Activated CD4-positive, CD25-positive, alpha-beta regulatory T cell treated with anti-CD3 and anti-CD28 coated beads, Interleukin-2, amount 50 U/mL, for 24 hours (primary cell): Measurements from ENCODE around the gene NFKBIA.
"Not testable (repeated sequence)": the region's sequence is repeated elsewhere in the genome, so short reads cannot be mapped to it uniquely, and the experiment has no call there.

Source experiments
- ATAC-seq, 2 donors: fragments of 150-1000 bp; cut with Tn5 transposase; one replicate each; pipeline ENCODE4 v1.10.0; 2021; ENCODE audit warnings: mild to moderate bottlenecking in 1 of 2, moderate library complexity in 1 of 2

Gene NFKBIA

GRCh38 chr14:35408026-35408425, 3.5 kb upstream of the NFKBIA start:
- no peak for ATAC-seq

- ATAC-seq: no peak
These were observed 2.7 kb upstream of the NFKBIA start for GRCh38 chr14:35407306-35407630.

DNA sequence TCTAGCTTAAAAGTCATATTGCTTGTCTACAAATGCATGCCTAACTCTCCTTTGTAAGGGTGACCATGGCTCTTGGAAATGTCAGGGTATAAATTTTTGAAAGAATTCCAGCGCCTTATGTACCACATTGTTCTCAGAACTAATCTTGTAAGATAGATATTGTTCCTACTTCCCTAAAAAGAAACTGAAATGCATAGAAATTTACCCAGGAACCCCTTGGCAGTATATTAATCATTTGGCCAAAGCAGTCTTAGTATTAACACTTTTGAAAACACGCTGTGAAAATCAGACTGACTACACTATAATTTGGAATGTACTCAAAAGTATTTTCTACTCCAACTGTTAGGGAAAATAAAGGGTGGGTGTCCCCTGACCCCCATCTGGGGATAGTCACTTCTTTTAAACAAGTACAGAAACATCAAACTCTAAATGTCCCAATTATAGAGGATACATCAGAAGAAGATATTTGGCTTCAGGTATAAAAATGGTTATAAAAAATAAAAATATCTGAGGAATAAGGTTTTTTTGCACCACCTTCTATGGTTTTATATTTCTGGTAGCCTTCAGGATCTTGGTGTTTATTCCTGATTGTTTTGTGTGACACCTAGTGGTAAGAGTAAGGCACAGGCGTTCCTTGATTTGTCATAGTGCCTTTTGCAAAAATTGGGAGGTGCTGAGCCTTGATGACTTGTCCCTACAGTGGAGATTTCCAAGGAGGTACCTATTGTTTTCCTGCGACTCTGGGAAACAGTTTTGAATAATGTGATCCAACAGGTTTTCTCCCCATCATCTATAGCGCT, 2.2 kb upstream of the NFKBIA start:
- no peak for ATAC-seq

GRCh38 chr14:35406090-35406489, 1.5 kb upstream of the NFKBIA start:
- no peak for ATAC-seq

GRCh38 chr14:35405304-35405996, 901 bp upstream of the NFKBIA start:
- ATAC-seq: no peak

GRCh38 chr14:35403603-35404448, 723 bp downstream of the NFKBIA start:
- ATAC-seq: peak; percentile 52 to 56

- ATAC-seq: peak; percentile 10
These were observed 1.4 kb downstream of the NFKBIA start for GRCh38 chr14:35403114-35403602.

DNA sequence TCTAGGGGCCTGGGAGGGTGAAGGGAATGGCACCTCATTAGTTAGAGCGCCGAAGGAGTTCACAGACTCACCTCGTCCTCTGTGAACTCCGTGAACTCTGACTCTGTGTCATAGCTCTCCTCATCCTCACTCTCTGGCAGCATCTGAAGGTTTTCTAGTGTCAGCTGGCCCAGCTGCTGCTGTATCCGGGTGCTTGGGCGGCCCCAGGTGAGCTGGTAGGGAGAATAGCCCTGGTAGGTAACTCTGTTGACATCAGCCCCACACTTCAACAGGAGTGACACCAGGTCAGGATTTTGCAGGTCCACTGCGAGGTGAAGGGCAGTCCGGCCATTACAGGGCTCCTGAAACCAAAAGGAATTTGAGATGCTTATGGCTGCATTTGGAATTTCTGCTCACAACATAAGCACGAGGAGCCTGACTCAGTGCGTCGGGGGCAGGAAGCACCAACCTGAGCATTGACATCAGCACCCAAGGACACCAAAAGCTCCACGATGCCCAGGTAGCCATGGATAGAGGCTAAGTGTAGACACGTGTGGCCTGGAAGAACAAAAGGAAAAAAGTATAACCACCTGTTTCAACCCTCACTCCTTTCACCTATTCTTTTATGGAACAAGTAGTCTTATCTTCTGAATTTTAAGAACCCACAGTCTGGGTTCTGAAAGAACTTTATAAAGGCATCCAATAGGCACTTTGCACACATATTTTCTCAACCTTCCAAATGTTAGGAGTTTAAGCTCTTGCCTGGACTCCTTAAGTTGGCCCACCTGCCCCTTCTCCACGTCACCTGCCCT, 2.0 kb downstream of the NFKBIA start:
- peak; percentile 3 to 4 for ATAC-seq

- no peak for ATAC-seq
These were observed 2.9 kb downstream of the NFKBIA start for GRCh38 chr14:35401422-35402265.

GRCh38 chr14:35400648-35401421, 3.7 kb downstream of the NFKBIA start:
- ATAC-seq: no peak

GRCh38 chr14:35399083-35399937, 5.2 kb downstream of the NFKBIA start:
- no peak for ATAC-seq

DNA sequence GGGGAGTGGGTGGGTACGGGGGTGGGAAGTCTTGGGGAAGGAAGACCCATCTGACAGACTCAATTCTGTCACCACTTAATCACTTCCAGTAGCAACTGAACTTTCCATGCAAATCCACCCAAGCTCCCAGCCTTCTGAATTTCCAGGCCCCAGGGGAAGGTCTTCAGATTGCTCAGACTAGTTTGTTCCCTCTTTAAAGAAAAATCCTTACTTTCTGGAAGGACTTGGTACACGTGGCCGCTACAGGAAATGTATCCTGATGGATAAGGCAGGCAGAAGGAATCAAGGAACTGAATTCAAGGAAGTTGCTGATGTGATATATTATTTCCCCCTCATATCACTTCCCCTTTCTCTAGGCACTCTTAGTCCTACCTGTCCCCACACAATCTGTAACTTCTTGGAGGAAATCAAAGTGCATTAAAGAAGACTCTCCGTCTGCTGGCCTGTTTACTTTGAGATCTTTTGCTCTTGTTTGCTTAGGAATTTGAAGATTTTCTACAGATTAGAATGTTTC, 6.4 kb downstream of the NFKBIA start:
- no peak for ATAC-seq

GRCh38 chr14:35396610-35397009, 7.9 kb downstream of the NFKBIA start:
- not testable (repeated sequence) for ATAC-seq

DNA sequence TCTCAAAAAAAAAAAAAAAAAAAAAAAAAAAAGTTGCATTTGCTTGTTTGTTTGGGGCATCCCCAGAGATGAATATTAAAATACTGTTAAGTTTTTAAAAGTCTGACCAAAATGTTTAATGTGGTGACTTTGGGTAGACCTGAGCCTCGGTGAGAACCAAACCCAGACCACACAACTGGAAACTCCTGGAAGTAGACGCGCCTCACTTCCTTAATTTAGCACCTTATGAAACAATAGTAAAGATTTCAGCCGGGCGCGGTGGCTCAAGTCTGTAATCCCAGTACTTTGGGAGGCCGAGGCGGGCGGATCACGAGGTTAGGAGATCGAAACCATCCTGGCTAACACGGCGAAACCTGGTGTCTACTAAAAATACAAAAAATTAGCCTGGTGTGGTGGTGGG, 9.3 kb downstream of the NFKBIA start:
- no peak for ATAC-seq

- no peak for ATAC-seq
These were observed 10.1 kb downstream of the NFKBIA start for GRCh38 chr14:35394326-35395013.

- ATAC-seq: no peak
These were observed 10.7 kb downstream of the NFKBIA start for GRCh38 chr14:35393826-35394225.

DNA sequence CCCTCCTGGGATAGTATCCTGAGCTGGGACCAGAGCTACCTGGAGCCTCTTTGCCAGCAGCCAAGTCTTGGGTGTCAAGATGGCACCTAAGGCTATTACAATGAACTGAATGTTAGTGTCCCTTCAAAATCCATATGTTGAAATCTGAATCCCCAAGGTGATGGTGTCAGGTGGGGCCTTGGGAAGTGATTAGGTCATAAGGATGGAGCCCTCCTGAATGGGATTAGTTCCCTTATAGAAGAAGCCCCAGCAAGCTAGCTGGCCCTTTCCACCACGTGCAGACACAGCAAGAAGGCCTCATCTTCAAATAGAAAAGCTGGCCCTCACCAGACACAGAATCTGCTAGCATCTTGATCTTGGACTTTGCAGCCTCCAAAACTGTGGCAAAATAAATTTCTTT, 12.4 kb downstream of the NFKBIA start:
- no peak for ATAC-seq

DNA sequence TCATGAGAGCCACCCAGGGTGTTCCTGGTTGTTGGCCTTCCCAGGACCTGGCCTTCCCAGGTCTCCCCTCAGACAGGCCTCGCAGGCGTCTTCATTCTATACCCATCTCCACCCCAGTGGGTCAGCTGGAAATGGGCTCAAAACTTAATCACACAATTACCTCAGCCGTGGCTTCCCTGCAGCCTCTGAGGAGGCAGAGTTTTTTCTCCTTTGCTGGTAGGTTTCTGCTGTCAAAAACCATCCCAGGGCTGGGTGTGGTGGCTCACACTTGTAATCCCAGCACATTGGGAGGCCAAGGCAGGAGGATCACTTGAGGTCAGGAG, 13.2 kb downstream of the NFKBIA start:
- ATAC-seq: no peak
